ENCODE measurements around the gene ETNK1.
A peak's percentile ranks its signal among the peaks of the same experiment; 100 is the strongest.
"Not testable (repeated sequence)": the region's sequence is repeated elsewhere in the genome, so short reads cannot be mapped to it uniquely, and the experiment has no call there.

Gene ETNK1

DNA sequence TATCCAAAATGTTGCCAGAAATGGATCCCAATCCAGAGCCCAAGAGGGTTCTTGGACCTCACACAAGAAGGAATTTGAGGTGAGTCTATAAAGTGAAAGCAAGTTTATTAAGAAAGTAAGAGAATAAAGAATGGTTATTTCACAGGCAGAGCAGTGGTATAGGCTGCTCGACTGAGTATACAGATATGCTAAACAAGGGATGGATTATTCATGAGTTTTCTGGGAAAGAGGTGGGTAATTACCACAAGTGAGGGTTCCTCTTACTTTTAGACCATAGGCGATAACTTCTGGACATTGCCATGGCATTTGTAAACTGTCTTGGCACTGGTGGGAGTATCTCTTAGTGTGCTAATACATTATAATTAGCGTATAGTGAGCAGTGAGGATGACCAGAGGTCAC lies 73.6 kb downstream of the ETNK1 start:
- no peak for DNase-seq (ENCODE audit: low read depth)
- H3K4me3 ChIP-seq (ENCODE audit: low read length), result no peak overlapping the region
- TF ChIP-seq, protein P1, sequence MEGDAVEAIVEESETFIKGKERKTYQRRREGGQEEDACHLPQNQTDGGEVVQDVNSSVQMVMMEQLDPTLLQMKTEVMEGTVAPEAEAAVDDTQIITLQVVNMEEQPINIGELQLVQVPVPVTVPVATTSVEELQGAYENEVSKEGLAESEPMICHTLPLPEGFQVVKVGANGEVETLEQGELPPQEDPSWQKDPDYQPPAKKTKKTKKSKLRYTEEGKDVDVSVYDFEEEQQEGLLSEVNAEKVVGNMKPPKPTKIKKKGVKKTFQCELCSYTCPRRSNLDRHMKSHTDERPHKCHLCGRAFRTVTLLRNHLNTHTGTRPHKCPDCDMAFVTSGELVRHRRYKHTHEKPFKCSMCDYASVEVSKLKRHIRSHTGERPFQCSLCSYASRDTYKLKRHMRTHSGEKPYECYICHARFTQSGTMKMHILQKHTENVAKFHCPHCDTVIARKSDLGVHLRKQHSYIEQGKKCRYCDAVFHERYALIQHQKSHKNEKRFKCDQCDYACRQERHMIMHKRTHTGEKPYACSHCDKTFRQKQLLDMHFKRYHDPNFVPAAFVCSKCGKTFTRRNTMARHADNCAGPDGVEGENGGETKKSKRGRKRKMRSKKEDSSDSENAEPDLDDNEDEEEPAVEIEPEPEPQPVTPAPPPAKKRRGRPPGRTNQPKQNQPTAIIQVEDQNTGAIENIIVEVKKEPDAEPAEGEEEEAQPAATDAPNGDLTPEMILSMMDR (IDR thresholded peaks at IDR 0.05; ENCODE audit: insufficient read depth, low read depth, low read length, missing control alignments), result no peak

DNA sequence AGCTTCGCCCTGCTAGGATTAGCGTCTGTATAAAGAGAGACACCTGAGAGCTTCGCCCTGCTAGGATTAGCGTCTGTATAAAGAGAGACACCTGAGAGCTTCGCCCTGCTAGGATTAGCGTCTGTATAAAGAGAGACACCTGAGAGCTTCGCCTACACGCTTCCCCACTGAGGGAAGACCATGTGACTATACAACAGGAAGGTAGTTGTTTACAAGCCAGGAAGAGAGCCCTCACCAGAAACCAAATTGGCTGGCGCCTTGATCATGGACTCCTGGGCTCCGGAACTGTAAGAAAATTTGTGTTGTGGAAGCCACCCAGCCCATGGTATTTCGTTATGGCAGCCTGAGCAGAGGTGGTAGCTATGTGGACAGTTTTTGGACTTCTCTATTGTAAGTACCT lies 74.7 kb downstream of the ETNK1 start:
- H3K4me3 ChIP-seq (ENCODE audit: low read length); DNase-seq (ENCODE audit: low read depth): not testable (repeated sequence)

DNA sequence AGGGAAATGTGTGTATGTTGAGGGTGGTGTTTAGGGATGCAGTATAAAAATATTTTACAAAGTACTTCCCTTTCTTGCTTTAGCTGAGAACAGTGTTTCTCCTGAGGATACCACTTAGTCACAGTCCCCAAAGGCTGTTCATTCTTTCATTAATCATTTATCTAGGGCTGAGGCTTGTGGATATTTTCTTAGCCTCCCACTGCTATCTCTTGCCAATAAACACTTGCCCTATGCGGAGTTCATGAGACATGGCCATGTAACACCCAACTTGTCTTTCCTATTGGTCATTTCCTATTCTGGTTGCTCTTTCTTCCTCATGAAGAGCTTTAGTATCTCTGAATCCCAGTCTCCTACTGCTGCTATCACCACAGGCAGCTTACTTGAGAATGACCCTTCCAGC lies 75.1 kb downstream of the ETNK1 start:
- no peak for DNase-seq (ENCODE audit: low read depth)
- no peak overlapping the region for H3K4me3 ChIP-seq (ENCODE audit: low read length)
- TF ChIP-seq, protein P1 (IDR thresholded peaks at IDR 0.05; ENCODE audit: insufficient read depth, low read depth, low read length, missing control alignments), result no peak

DNA sequence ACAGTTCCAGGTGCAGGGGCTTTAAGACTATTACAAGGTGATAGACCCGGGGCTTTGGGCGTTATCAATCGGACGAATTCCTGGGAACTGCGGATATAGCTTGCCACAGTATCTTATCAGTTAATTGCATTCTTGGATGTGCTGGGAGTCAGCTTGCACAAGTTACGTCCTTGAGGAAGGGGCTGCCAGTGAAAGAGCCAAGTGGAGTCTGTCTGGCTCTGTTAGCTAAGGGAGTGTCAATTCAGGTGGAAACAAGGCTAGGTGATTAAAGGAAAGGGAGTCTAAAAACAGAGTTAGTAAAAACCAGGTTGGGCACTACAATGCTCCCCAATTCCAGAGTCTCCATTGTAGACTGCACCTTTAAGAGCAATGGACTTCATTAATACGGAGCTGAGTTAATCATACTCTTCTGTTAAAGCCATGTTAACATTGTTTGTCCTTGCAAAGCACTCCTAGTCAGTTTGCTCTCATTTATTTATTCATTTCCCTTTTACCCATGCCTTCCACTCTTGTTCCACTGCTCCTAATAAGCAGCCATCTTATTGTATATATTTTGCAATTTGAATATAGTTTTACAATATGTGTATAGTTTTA lies 76.3 kb downstream of the ETNK1 start:
- H3K4me3 ChIP-seq (ENCODE audit: low read length); DNase-seq (ENCODE audit: low read depth): not testable (repeated sequence)

DNA sequence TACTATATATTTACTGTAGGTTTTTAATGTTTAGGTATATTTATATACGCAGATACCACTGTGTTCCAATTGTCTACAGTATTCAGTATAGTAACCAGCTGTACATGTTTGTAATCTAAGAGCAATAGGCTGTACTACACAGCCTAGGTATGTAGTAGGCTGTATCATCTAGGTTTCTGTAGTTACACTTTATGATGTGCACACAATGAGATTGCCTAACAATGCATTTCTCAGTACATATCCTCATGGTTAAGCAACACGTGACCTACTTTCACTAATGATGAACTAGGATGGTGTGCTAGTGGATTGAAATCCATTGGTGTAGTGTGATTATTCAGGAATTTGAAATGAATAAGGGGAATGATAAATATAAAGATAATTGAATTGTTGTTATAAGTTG lies 77.7 kb downstream of the ETNK1 start:
- H3K4me3 ChIP-seq (ENCODE audit: low read length), result no peak overlapping the region
- DNase-seq (ENCODE audit: low read depth), result peak; percentile 21
- TF ChIP-seq, protein P1 (IDR thresholded peaks at IDR 0.05; ENCODE audit: insufficient read depth, low read depth, low read length, missing control alignments), result no peak

DNA sequence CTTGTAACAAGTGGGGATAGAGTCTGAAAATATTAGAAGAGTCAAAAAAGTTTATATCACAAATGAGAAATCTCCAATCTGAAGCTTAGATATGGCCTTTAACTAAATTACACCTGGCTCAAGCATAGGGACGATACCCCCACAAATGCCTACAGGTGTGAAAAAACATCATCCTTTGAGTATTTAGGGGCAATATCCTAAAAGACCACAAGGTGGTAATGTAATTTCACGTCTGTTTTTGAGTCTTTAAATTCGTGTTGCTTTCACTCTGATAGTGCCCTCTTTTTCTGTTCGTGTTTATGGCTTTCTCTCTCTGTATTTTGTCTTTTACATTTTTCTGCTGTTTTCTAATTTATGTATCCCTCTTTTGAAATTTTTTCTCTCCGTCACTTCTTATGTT lies 84.3 kb downstream of the ETNK1 start:
- no peak overlapping the region for H3K4me3 ChIP-seq (ENCODE audit: low read length)
- DNase-seq (ENCODE audit: low read depth), result peak; percentile 33
- TF ChIP-seq, protein P1 (IDR thresholded peaks at IDR 0.05; ENCODE audit: insufficient read depth, low read depth, low read length, missing control alignments), result peak; percentile 34

DNA sequence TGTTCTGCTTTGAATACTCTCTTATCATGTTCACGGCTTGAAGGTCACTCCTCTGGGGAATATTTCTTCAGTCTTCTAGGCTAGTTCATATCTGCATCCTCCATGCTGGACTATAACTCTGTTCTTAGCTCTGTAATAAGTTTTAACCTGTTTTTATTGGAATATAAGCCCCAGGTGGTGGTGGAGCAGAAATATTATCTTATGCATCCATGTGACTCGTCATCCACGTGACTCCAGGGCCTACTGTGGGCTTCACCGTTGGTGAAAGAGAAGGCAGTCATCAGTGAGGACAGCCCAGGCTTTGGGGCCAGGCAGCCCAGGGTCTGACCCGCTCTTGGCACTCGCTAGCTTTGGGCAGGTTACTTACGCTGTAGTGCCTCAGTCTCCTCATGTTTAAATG lies 87.1 kb downstream of the ETNK1 start:
- no peak for DNase-seq (ENCODE audit: low read depth)
- TF ChIP-seq, protein P1 (IDR thresholded peaks at IDR 0.05; ENCODE audit: insufficient read depth, low read depth, low read length, missing control alignments), result no peak
- H3K4me3 ChIP-seq (ENCODE audit: low read length), result no peak overlapping the region

DNA sequence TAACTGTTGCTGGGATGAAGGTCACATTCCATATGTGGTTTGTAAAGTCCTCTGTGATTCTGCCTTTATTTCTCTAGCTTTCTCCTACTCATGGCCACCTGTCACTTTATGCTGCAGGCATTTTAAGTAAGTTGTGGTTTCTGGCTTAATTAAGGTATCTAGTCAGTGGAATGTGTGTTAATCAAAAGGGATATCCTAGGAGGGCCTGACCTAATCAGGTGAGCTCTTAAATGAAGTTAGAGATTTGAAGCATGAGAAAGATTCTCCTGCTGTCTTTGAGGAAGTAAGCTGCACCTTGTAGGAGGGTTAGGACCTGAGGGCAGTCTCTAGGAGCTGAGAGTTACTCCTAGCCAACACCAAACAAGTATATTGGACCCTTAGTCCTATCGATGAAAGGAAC lies 90.3 kb downstream of the ETNK1 start:
- DNase-seq (ENCODE audit: low read depth), result no peak
- TF ChIP-seq, protein P1 (IDR thresholded peaks at IDR 0.05; ENCODE audit: insufficient read depth, low read depth, low read length, missing control alignments), result no peak
- no peak overlapping the region for H3K4me3 ChIP-seq (ENCODE audit: low read length)

All from epithelial cell of esophagus (primary cell).